ENCODE results near the gene GDF10. TPM values are rescaled to one million over a fixed set of nuclear protein-coding genes. Genes with fewer than 3 reads are reported as not detected.
A peak's percentile ranks its signal among the peaks of the same experiment; 100 is the strongest.

GDF10 gene, protein sequence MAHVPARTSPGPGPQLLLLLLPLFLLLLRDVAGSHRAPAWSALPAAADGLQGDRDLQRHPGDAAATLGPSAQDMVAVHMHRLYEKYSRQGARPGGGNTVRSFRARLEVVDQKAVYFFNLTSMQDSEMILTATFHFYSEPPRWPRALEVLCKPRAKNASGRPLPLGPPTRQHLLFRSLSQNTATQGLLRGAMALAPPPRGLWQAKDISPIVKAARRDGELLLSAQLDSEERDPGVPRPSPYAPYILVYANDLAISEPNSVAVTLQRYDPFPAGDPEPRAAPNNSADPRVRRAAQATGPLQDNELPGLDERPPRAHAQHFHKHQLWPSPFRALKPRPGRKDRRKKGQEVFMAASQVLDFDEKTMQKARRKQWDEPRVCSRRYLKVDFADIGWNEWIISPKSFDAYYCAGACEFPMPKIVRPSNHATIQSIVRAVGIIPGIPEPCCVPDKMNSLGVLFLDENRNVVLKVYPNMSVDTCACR
- total RNA-seq = not detected

DNA sequence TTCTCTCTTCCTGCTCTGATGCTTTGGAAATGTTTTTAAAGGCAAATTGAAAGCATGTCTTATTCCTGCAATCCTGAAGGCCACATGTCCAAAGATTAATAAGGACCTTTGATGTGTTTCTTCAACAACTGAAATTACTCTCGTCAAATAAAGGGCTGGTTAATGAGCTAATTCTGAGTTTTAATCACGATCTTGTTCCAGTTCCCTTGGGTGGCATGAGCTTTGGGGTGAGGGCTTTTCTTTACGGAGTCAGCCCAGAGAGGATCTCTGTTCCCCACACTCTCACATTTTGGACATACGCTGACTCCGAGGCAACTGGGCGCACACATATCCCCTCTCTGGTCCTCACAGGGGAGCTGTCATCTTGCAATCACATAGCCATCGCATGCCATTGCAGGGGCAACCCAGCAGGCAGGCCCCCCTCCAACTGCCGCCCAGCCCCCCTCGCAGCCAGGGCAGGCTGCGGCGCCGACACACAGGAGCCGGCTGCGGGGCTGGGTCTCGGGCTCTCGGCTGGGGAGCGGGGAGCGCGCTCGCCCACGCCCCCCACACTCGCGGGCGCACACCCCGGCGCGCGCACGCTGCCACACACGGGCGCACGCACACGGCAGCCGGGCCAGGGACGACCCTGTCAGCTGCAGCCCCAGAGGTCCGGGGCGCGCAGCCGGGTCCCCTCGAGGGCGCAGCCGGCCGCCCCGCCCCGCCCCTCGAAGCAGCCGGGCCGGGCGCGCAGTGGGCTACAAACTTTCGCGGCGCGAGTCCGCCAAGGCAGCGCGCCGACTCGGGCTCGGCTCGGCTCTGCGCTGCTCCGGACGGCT lies at the start of gene GDF10:
Gene GDF10 (plus strand): TSS at position 587 of the 818 bp plus-strand sequence. CDS start 455 bp downstream, outside the sequence.
- no peak for DNase-seq

DNA sequence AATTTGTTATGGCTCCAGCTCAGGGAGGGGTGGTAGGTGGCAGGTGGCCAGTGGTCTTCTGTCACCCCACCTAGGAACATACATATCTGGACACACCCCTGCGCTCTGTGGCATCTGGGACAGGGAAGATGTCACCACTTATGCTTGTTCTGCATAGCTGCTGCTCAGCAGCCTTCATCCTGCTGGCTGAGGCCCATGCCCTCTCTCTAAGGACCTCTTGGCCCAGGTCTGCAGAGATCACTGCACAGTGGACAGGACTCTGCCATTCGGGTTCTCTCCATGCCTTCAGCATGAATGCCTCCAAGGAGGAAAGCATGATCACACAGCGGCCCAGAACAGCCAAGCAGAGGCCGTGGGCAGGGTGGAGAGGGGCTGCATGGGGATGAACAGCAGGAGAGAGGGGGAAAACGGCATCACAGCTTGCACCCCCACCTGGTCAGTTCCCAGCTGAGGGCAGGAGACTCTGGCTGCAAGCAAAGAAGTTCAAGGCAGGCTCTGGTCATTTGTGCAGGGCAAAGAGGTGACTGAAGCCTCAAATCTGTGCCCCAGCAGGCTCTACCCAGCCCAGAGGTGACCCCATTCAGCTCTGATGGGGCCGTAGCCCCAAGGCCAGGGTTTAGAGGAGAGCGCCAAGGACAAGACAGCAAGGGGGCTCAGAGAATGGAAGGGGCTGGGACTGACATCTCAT lies 47.8 kb upstream of the GDF10 start:
- no peak for DNase-seq

DNA sequence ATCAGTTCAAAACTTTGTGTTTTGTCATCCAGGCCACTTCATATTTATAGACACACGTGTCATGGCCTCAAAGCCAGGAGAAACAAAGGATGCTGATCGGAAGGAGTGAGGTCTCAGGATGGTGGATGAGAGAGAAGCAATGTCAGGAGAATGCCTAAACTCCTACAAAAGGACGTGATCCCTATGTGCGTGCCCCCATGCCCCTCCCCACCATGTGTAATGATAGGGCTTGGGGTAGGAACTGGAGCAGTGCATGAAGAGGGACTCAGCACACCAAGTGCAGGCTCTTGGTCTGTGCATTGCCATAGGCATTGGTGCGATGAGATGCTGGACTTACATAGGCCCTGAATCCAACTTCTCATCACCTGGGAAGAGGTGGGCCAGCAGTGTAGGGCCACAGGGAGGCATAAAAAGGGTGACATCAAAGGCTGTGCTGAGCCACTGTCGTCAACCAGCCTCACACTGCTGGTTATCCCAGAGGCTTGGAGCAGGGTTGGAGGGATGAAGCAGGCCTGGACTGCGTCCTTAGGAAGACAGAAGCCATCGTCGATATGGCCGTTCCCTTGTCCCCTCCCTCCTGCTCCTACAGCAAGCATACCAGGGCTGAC lies 46.9 kb upstream of the GDF10 start:
- no peak for DNase-seq

DNA sequence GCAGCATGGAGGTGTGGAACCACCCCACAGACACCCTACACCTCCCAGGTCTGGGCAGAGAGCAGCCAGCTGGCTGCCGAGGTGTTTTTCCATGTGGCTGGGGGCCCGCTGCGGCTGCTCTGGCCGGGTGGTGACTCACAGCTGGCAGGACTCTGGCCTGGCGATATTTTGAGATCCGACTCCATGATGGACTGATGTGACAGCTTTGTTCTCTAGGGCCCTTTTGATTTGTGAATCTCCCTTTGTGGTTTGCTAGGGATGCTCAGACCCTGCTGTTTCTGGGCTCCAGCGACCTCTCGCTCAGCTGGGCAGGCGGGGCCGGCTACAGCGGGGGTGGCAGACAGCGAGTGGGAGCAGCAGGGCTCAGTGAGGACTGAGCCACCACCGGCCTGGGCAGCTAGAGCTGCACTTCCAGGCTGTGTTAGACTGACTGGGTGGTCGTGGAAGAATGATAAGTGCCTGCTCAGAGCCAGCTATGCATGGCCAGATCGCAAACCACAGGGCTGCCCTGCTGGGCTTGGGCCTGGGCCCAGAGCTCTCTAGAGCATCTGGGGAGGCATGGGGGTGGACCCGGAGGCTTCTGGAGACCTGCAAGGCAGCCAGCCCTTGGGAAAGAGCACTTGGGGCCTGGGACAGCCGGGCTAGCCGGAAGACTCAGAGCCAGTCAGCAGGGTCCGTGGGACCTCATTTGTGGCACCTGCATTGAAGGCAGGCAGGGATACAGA lies 46.2 kb upstream of the GDF10 start:
- DNase-seq = no peak

DNA sequence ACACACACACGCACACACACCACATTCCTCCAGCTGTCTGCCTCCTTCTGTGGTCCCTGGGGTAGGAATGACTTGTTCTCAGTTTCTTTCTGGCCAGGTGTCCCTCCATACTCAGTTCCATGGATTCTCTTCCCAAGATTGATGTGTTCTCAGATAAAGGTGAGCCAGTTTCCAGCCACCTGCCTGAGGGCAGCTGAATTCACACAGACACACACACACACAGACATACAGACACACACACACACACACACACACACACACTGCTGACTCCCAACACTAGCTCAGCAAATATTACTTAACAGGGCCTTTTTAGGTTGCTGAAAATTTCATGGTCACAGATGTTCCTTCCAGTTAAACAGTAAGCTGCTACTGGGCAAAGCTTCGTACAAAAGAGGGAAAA lies 45.4 kb upstream of the GDF10 start:
- no peak for DNase-seq

DNA sequence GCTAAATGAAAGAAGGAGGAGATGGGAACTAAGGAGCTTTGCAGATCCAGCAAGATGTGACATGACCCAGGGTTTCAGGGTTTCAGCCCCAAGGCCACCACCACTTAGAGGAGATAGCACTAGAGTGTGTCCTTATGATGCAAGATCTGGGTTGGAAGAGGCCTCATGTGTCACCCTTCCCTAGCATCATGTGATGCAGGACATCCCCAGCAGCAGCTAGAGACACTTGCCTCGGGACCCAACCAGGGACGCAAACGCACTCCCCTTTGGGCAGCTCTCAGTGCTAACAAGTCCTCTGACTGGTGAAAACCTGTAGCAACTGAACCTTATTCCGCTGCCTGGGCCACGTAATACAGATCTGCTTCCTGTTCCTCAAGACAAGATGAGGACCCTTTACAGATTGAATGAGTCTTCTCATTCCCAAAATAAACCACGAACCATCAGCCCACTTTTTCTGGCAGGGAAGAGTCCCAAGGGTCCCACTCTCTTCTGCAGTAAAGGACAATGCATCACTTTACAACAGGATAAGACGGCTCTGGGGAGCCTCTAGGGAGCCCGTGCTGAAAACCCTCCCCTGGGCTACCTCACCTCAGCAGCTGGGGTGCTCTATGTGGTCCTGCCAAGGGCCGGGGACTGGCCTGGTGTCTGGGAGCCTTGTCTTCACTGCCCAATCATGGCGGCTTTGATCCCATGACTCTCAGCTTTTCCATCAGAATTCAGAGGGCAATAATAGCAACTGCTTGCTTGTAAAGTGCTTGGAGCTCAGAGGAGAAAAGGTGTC lies 44.8 kb upstream of the GDF10 start:
- DNase-seq = no peak

DNA sequence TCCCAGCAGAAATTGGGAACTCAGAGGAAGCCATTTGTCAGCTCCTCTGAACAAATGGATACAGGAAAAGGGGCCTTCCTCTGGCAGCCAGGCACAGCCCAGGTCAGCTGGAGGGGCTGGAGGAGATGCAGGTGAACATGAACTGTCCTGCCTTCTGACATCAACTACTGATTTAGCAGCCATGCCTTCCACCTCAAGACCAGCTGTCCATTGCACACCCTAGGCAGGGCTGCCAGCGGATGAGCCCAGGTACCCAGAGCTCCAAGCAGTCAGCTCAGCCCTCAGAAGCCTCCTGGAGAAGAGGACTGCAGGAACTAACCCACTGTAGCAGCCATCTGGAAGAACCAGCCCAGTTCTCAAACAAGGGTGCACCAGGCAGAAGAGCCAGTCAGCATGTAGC lies 44.1 kb upstream of the GDF10 start:
- no peak for DNase-seq

DNA sequence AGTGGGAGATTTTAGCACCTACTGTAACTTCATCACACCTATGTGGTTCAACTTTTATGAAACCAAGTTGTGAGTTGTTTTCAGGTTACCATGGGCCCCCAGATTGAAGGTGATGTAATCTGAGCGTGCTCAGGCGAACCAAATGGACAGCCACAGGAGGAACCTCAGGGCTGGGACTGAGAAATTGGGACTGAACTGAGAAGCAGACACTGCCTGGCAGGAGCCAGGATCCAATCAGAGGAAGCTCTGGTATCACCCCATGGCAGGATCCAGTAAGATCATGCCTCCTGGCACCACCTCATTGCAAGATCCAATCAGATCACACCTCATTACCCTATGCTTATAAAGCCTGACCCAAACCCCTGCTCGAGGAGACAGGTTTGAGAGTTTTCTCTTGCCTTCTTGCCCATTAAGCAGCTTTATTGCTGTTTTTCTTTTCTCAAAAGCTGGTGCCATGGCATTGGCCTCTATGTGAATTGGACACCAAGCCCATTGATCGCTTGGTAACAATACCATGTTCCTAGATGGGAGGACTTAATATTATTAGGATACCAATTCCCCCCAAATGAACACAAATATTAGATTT lies 43.2 kb upstream of the GDF10 start:
- no peak for DNase-seq

DNA sequence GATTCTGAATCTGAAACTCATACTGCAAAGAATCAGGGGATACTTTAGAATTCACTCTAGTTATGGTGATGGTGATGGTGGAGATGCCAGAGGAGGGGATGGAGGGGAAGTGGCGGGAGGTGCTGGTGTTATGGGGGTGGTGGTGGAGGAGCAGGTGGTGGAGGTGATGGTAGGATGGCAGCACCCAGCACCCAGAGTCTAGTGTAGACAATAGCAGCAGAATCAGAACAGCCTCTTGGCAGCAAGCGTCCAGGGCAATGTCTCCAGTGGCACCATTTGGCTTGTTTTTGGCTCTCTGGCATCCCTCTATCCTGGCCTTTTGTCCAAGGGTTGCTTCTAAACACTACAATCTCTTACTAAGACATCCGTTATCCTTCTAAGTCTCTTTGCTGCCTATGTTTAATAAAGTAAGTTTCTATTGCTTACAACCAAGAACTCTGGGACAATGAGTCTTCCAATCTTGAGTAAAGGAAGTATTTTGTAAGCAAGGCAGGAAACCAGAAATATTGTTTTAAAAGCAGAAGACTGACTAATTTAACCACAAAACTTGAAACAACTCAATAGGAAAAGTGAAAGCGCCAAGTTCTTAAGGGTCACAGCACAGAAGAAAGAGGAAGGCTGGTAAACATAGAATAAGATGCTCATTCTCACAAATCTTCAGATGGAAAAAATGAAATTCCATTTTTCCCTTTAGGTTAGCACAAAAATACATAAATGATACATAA lies 42.4 kb upstream of the GDF10 start:
- no peak for DNase-seq

DNA sequence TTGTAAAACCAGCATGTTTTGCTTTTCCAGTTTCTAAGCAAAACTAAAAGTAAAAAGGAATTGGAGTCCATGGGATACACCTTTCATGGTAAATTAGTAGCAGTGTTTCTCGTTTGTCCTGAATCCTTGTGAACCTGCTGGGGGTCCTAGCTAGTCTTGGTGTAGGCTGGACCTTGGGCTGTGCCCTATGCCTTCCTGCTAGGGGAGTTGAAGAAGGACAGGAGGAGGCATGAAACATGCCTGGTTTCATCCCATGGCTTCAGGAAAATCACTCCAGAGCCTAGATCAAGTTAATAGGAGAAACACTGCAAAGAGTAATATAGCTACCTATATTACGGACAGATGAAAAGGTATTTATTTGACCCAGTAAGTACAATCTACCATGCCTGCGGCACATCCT lies 41.1 kb upstream of the GDF10 start:
- DNase-seq = no peak

DNA sequence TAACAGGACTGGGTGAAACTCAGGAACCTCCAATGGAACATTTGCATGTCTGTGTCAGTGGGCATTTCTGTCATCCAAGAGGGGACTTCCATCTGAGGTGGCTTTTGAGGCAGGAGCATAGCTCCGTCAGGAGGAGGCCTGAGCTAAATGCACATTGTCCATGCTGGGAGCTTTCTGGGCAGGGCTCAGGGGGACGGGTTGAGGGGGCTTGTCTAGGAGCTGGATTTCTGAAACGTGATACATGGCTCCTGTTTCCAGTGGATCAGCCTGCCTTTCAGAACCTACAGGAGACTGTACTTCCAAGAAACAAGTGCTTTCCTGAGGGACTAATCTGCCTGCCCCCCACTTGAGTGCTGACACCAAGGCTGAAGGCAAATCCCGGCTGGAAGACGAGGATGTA lies 40.5 kb upstream of the GDF10 start:
- no peak for DNase-seq

DNA sequence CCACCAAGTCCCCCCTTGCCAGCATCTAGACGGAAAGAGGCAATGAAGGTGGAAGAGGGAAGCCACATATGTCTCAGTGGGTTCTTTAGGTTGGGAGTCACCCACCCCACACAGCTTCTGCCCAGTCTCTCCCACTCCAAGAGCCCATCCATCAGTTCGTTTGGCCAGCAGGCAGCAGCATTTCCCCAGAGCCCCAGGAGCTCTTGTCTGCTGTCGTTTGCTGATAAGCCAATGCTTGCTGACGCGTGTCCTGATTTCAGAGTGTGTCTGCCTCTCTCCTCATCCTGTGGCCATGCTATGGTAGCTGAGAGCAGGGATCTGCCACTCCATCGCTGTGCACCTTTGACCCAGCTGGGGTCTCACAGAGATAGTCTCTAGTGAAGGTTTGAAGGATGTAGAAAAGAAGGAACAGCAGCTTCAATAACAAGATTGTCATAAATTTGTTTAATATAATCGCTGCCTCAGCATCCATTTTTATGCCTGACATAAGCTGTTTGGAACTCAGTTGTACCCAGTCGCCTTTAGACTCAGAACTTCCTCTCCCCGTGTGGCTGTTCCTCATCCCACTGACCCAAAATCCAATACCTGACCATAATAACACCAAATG lies 39.4 kb upstream of the GDF10 start:
- DNase-seq = no peak

DNA sequence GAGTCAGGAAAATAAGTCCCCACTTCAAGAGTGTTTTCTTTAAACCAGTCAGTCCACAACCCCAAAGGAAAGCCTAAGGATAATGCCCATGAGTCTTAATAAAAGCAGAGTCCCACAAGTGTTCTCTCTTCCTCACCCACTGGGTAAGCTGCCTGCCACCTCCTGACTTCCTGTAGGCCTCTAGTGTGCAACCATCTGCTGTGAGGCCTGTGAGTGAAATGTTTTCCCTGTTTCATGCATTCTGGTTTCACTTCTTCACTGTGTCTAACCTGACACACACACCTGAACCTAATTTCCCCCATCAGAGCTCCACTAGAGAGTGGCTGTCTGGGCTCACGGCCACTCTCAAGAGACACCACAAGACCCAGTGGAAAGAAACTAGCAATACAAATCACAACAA lies 38.9 kb upstream of the GDF10 start:
- no peak for DNase-seq

DNA sequence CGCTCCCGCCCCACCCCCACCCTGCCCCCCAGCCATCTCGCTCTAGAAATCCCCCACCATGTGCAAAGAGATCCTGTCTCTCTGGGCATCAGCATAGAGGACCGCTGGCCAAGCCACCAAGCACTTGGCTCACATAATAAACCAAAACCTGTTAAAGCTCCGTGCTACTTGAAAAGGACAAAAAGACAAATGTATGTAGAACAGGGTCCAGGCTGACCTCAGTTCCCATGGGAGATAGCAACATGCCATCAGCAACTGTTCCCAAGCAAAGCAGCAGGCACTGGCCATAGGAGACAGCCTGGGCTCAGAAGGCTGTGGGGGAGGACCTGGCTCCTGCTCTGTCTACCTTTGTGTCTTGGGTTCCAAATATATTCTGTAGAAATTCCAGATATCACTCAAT lies 38.4 kb upstream of the GDF10 start:
- DNase-seq = no peak

DNA sequence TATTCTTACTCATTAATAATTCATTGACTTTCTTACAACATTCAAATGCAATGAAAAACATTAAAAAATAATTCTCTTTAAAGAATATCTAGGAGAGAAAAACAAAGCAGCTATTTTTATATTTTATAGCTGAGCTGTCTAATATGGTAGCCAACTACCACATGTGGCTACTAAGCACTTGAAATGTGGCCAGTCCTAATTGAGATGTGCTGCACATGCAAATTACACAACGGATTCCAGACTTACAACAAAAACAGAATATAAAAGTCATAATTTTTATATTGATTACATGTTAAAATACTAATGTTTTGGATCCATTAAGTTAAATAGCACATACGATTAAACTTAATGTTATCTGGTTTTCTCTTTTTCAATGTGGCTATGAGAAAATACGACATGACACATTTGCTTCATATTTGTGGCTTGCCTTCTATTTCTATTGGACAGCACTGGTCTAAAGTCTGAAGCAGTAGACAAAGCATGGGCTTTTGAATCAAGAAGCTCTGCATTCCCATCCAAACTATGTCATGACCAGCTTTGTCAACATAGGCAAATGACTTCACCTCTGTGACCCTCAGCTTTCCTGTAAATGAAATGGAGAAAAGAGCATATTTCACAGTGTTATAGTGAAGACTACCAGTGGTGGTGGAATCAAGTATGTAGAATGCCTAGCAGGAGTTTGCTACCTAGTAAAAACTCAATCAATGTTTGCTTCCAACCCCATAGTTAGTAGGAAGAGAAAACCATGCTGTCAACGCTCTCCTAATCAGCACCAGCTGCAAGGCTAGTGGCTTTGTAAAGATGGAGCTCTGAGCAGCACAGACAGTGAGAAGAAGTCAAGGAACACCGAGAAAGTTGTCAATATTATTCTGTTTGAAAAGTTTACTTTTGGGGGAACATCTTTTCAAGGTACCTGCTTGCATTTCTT lies 37.1 kb upstream of the GDF10 start:
- no peak for DNase-seq

DNA sequence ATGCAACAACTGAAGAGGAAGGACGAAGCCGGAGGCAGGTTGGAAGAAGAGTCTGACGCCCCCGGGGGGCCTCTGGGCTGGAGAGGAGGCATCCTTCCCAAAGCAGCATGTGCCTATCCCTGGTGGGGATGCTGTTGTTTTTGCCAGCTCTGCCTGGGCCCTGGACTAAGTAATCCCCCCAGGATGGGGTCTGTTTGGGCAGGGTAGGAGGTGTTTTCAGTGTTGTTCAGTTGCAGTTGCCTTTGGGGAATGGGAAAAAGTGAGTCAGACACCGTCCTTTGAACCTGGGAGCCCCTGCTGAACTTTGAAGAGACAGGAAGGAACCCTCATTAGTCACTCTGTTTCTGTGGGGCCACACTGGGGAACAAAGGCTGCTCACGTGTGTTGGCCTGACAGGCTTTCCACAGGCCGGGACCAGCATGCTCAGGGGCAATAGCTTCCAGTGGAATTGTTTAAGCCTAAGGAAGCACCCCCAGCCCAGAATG lies 35.2 kb upstream of the GDF10 start:
- peak; percentile 39 for DNase-seq

DNA sequence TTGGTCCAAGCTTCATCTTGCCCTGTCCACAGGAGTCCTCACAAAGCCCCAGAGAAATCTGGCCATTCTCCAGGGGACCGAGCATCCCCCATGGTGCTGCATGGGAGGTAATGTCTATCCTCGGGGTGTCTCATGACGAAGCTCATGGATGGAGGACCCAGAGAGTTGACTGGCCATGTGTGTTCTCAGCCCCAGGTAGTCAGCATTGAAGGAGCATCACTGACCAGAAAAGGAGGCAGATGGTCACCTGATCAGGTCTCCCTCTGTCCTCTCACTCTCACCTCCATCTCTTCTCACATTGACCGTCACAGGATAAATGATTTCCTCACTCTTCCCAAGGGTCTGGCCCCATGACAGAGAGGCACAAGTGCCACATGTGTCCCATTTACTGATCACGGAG lies 33.4 kb upstream of the GDF10 start:
- DNase-seq = no peak

DNA sequence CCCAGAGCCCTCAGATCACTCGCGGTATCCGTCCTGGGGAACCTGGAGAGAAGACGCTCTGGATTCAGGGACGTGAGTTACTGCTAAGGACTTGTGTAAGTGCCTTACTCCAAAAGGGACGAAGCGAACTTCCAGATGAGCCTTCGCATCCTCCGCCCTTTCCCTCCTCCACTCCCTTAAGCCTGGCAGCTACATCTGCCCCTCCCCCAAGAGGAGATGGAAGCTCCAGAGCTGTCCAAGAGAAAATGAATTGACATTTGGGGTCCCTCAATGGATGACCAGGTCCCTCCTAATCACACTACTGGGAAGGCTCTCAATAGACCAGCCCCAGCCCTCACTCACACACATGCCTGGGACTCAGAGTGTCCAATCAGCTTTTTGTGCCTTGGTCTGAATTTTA lies 31.3 kb upstream of the GDF10 start:
- no peak for DNase-seq

DNA sequence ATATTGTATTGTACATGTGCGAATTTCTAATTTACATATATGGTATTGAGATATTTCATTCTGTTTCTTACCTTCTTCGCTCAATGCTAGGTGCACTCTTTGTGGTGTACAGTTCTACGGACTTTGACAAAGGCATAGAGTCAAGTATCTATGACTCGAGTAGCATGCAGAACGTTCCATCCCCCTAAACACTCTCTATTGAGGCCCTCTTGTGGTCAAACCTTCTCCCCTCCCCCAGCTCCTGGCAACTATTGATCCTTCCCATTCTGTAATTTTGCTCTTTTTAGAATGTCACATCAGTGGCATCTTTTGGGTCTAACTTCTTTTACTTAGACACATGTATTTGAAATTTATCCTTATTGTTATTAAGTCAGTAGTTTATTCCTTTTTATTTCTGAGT lies 30.7 kb upstream of the GDF10 start:
- DNase-seq = no peak

All from effector CD4-positive, alpha-beta T cell (primary cell).